HepG2 (cell line): Measurements from ENCODE around the gene AP2A2. TPM values are rescaled to one million over a fixed set of nuclear protein-coding genes. Genes with fewer than 3 reads are reported as not detected.

ENCODE experiments used
- HCFC1 ChIP-seq: fragments of 150-350 bp; IDR thresholded peaks from 2 replicates; pipeline ENCODE4 v1.6.1; 2014; ENCODE audit warnings: low read depth, low read length
- HOXA9 ChIP-seq: sonication (generic); formaldehyde crosslinking; IDR thresholded peaks from 2 replicates; pipeline ENCODE4 v1.8.1; 2022; ENCODE audit warnings: missing genetic modification reagents, mild to moderate bottlenecking, moderate library complexity, borderline replicate concordance
- JARID2 ChIP-seq: sonication (generic); formaldehyde crosslinking; IDR thresholded peaks from 2 replicates; pipeline ENCODE4 v1.8.1; 2023; ENCODE audit warnings: missing genetic modification reagents, inconsistent platforms; ENCODE audit not compliant: insufficient replicate concordance
- KAT7 ChIP-seq: IDR thresholded peaks from 2 replicates; pipeline ENCODE4 v1.6.1; 2018; ENCODE audit warnings: borderline replicate concordance, missing compliant biosample characterization
- KDM5B ChIP-seq: sonication (generic); formaldehyde crosslinking; IDR thresholded peaks from 2 replicates; pipeline ENCODE4 v1.4.0; 2020; ENCODE audit warnings: missing genetic modification reagents, mild to moderate bottlenecking, borderline replicate concordance
- MAFG ChIP-seq: sonication (generic); formaldehyde crosslinking; IDR thresholded peaks from 2 replicates; pipeline ENCODE4 v1.5.1; 2020; ENCODE audit warnings: mild to moderate bottlenecking, missing genetic modification reagents
- NFIC ChIP-seq: IDR thresholded peaks from 2 replicates; pipeline ENCODE4 v1.6.1; 2012; ENCODE audit warnings: mild to moderate bottlenecking, low read length, inconsistent platforms
- SMC3 ChIP-seq: IDR thresholded peaks from 2 replicates; pipeline ENCODE4 v1.6.1; 2011; ENCODE audit warnings: low read length, improper control_type of control experiment
- SSRP1 ChIP-seq: IDR thresholded peaks from 2 replicates; pipeline ENCODE4 v1.6.1; 2016; ENCODE audit warnings: control low read depth
- TCF7L2 ChIP-seq: IDR thresholded peaks from 2 replicates; pipeline ENCODE4 v1.6.1; 2011; ENCODE audit warnings: mild to moderate bottlenecking, low read depth, low read length, moderate library complexity
- ZFP1 ChIP-seq: IDR thresholded peaks from 2 replicates; pipeline ENCODE4 v1.6.1; 2016
- ZMAT3 ChIP-seq: sonication (generic); formaldehyde crosslinking; conservative IDR thresholded peaks from 2 replicates; pipeline ENCODE4 v1.7.0; 2021; ENCODE audit warnings: missing genetic modification reagents
- ZNF263 ChIP-seq: sonication (generic); formaldehyde crosslinking; IDR thresholded peaks from 2 replicates; pipeline ENCODE4 v1.4.0; 2020; ENCODE audit warnings: missing genetic modification reagents
- ZNF30 ChIP-seq: sonication (generic); formaldehyde crosslinking; IDR thresholded peaks from 2 replicates; pipeline ENCODE4 v1.5.0; 2020; ENCODE audit warnings: mild to moderate bottlenecking, missing genetic modification reagents
- ZNF496 ChIP-seq: sonication (generic); formaldehyde crosslinking; IDR thresholded peaks from 2 replicates; pipeline ENCODE4 v1.8.1; 2023; ENCODE audit warnings: mild to moderate bottlenecking, moderate library complexity, missing genetic modification reagents; ENCODE audit not compliant: insufficient replicate concordance
- ZNF547 ChIP-seq: sonication (generic); formaldehyde crosslinking; IDR thresholded peaks from 2 replicates; pipeline ENCODE4 v1.5.1; 2020; ENCODE audit warnings: mild to moderate bottlenecking, missing genetic modification reagents
- ZNF747 ChIP-seq: sonication (generic); formaldehyde crosslinking; IDR thresholded peaks from 2 replicates; pipeline ENCODE4 v1.8.1; 2023; ENCODE audit warnings: missing genetic modification reagents, mild to moderate bottlenecking, borderline replicate concordance
- ZSCAN30 ChIP-seq: sonication (generic); formaldehyde crosslinking; IDR thresholded peaks from 2 replicates; pipeline ENCODE4 v1.5.0; 2020; ENCODE audit warnings: mild to moderate bottlenecking, missing genetic modification reagents
- polyA plus RNA-seq, 8 experiments: library from polyadenylated mRNA; depleted of rRNA in 3 of 8; stranded (reverse) in 7 of 8; unstranded in 1 of 8; fragments of >200 nt; fragmentation: Illumina TruSeq in 4 of 8; extraction: Trizol in 4 of 8; gene quantifications; 2 replicates each; pipeline versions ENCODE4 v1.2.1 to v1.2.3, GENCODE V29; 2011 to 2016; ENCODE audit warnings: low read depth in 4 of 8, missing spikeins in 1 of 8, mixed read lengths in 1 of 8; ENCODE audit not compliant: insufficient read depth in 1 of 8
- total RNA-seq, 5 experiments: library from RNA; depleted of rRNA; stranded (reverse); fragments of >200 nt; fragmentation: Illumina TruSeq; extraction: Trizol; gene quantifications; 2 replicates each; pipeline ENCODE4 v1.2.3, GENCODE V29; 2016; ENCODE audit warnings: low read depth in 1 of 5
- TF ChIP-seq, protein P1 (sequence below): IDR thresholded peaks from 2 replicates; pipeline ENCODE4 v1.4.0; 2020; ENCODE audit warnings: mild to moderate bottlenecking, missing genetic modification reagents
- TF ChIP-seq, protein P2 (sequence below): sonication (generic); formaldehyde crosslinking; IDR thresholded peaks from 2 replicates; pipeline ENCODE4 v1.5.0; 2020; ENCODE audit warnings: mild to moderate bottlenecking, low read depth, missing genetic modification reagents, borderline replicate concordance
- TF ChIP-seq, protein P3 (sequence below): IDR thresholded peaks from 2 replicates; pipeline ENCODE4 v1.6.1; 2016; ENCODE audit warnings: control low read depth
- TF ChIP-seq, protein P4 (sequence below): sonication (generic); formaldehyde crosslinking; IDR thresholded peaks from 2 replicates; pipeline ENCODE4 v1.5.0; 2020; ENCODE audit warnings: mild to moderate bottlenecking, missing genetic modification reagents, borderline replicate concordance
- TF ChIP-seq, protein P5 (sequence below): sonication (generic); IDR thresholded peaks from 2 replicates; pipeline ENCODE4 v1.6.1; 2016; ENCODE audit warnings: low read depth, borderline replicate concordance

Gene AP2A2
- total and polyA plus RNA-seq, 2 of the 13 experiments (the other 11 are each of a cell fraction or from before 2014, with no cell fraction given): 25.7 to 75.7 TPM

DNA sequence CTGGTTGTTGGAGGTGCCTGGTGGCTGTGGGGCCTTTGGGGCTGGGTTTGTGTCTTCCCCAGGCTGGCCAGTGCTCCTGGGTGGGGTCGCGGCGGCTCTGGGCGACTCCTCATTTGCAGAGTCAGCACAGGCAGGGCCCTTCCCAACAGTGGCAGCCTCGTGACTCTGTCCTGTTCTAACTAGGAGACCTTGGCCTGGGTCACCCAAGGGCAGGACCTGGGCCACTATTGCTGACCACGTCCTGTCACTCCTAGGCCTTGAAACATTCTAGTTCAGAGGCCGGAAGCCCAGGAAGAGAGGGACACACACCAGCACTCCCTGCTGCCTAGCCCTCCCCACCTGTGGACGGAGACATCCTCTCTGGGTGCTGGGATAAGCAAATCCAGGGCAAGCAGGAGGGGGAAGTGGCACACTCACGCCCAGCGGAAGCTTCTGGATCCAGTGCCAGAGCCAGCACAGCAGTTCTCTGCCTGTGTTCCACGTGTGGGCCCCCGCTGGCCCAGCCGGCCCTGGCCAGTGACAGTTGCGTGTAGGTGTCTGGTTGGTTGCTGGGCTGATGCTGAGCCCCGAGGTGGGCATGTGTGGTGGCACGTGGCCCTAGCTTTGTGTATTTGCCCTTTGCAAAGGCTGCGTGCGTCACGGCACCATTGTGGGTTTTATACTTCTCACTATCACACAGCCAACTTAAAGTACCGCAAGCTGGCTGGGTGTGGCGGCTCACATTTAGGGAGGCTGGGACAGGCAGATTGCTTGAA, 10.7 kb upstream of the AP2A2 start (continued):
- no peak; the same call in 1 of the 2 replicates for TF ChIP-seq ZNF263 (CRISPR knock-in tag)
- peak; percentile 79 for TF ChIP-seq MAFG (CRISPR knock-in tag)
- TF ChIP-seq ZMAT3 (CRISPR knock-in tag): peak; percentile 74; the same call in 1 of the 2 replicates
- no peak; the same call in 1 of the 2 replicates for TF ChIP-seq KDM5B
- no peak for TF ChIP-seq ZNF496 (CRISPR knock-in tag)
- TF ChIP-seq, protein P1, sequence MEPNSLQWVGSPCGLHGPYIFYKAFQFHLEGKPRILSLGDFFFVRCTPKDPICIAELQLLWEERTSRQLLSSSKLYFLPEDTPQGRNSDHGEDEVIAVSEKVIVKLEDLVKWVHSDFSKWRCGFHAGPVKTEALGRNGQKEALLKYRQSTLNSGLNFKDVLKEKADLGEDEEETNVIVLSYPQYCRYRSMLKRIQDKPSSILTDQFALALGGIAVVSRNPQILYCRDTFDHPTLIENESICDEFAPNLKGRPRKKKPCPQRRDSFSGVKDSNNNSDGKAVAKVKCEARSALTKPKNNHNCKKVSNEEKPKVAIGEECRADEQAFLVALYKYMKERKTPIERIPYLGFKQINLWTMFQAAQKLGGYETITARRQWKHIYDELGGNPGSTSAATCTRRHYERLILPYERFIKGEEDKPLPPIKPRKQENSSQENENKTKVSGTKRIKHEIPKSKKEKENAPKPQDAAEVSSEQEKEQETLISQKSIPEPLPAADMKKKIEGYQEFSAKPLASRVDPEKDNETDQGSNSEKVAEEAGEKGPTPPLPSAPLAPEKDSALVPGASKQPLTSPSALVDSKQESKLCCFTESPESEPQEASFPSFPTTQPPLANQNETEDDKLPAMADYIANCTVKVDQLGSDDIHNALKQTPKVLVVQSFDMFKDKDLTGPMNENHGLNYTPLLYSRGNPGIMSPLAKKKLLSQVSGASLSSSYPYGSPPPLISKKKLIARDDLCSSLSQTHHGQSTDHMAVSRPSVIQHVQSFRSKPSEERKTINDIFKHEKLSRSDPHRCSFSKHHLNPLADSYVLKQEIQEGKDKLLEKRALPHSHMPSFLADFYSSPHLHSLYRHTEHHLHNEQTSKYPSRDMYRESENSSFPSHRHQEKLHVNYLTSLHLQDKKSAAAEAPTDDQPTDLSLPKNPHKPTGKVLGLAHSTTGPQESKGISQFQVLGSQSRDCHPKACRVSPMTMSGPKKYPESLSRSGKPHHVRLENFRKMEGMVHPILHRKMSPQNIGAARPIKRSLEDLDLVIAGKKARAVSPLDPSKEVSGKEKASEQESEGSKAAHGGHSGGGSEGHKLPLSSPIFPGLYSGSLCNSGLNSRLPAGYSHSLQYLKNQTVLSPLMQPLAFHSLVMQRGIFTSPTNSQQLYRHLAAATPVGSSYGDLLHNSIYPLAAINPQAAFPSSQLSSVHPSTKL (CRISPR knock-in tag): peak; percentile 77
- no peak for TF ChIP-seq JARID2 (CRISPR knock-in tag)
- no peak for TF ChIP-seq NFIC
- no peak for TF ChIP-seq SMC3
- TF ChIP-seq, protein P2, sequence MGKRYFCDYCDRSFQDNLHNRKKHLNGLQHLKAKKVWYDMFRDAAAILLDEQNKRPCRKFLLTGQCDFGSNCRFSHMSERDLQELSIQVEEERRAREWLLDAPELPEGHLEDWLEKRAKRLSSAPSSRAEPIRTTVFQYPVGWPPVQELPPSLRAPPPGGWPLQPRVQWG (CRISPR knock-in tag): no peak
- peak; percentile 59; the same call in 1 of the 2 replicates for TF ChIP-seq KAT7 (CRISPR knock-in tag)
- no peak for TF ChIP-seq ZNF747 (CRISPR knock-in tag)
- TF ChIP-seq, protein P3, sequence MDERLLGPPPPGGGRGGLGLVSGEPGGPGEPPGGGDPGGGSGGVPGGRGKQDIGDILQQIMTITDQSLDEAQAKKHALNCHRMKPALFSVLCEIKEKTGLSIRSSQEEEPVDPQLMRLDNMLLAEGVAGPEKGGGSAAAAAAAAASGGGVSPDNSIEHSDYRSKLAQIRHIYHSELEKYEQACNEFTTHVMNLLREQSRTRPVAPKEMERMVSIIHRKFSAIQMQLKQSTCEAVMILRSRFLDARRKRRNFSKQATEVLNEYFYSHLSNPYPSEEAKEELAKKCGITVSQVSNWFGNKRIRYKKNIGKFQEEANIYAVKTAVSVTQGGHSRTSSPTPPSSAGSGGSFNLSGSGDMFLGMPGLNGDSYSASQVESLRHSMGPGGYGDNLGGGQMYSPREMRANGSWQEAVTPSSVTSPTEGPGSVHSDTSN (CRISPR knock-in tag): peak; percentile 37; the same call in 1 of the 2 replicates
- TF ChIP-seq SSRP1 (CRISPR knock-in tag): no peak
- no peak for TF ChIP-seq ZNF30 (CRISPR knock-in tag)
- TF ChIP-seq, protein P4, sequence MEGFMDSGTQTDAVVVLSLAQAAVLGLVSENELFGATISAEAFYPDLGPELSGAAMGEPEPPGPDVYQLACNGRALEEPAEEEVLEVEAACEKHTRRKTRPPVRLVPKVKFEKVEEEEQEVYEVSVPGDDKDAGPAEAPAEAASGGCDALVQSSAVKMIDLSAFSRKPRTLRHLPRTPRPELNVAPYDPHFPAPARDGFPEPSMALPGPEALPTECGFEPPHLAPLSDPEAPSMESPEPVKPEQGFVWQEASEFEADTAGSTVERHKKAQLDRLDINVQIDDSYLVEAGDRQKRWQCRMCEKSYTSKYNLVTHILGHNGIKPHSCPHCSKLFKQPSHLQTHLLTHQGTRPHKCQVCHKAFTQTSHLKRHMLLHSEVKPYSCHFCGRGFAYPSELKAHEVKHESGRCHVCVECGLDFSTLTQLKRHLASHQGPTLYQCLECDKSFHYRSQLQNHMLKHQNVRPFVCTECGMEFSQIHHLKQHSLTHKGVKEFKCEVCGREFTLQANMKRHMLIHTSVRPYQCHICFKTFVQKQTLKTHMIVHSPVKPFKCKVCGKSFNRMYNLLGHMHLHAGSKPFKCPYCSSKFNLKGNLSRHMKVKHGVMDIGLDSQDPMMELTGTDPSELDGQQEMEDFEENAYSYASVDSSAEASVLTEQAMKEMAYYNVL (CRISPR knock-in tag): no peak; the same call in 1 of the 2 replicates
- peak; percentile 72; the same call in 1 of the 2 replicates for TF ChIP-seq ZNF547 (CRISPR knock-in tag)
- TF ChIP-seq, protein P5, sequence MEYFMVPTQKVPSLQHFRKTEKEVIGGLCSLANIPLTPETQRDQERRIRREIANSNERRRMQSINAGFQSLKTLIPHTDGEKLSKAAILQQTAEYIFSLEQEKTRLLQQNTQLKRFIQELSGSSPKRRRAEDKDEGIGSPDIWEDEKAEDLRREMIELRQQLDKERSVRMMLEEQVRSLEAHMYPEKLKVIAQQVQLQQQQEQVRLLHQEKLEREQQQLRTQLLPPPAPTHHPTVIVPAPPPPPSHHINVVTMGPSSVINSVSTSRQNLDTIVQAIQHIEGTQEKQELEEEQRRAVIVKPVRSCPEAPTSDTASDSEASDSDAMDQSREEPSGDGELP: no peak; the same call in 1 of the 2 replicates
- TF ChIP-seq HCFC1: no peak
- TF ChIP-seq ZSCAN30: no peak
- TF ChIP-seq ZFP1 (CRISPR knock-in tag): no peak
- TF ChIP-seq TCF7L2: no peak
- no peak for TF ChIP-seq HOXA9 (CRISPR knock-in tag)
